ENCODE results near the gene ANP32B.
"Not testable (repeated sequence)": the region's sequence is repeated elsewhere in the genome, so short reads cannot be mapped to it uniquely, and the experiment has no call there.

Gene ANP32B

GRCh38 chr9:97982683-97983588 is at the start of gene ANP32B:
ANP32B (plus strand) TSS chr9:97983341; CDS start chr9:97983556, 215 bp downstream.
- Mint-ChIP-seq H3K4me1 (ENCODE audit: low read depth) (peaks cover 44% of the 10 kb centered on the region), H3K27ac (peak within 1 kb of the TSS; percentile 93), H3K36me3 (ENCODE audit: low read depth) (peaks cover 27% of the 10 kb centered on the region), H3K27me3 (no peaks in the 10 kb centered on the region), H3K4me3 (peak within 1 kb of the TSS; percentile 86), H3K9me3 (no peaks in the 10 kb centered on the region)

DNA sequence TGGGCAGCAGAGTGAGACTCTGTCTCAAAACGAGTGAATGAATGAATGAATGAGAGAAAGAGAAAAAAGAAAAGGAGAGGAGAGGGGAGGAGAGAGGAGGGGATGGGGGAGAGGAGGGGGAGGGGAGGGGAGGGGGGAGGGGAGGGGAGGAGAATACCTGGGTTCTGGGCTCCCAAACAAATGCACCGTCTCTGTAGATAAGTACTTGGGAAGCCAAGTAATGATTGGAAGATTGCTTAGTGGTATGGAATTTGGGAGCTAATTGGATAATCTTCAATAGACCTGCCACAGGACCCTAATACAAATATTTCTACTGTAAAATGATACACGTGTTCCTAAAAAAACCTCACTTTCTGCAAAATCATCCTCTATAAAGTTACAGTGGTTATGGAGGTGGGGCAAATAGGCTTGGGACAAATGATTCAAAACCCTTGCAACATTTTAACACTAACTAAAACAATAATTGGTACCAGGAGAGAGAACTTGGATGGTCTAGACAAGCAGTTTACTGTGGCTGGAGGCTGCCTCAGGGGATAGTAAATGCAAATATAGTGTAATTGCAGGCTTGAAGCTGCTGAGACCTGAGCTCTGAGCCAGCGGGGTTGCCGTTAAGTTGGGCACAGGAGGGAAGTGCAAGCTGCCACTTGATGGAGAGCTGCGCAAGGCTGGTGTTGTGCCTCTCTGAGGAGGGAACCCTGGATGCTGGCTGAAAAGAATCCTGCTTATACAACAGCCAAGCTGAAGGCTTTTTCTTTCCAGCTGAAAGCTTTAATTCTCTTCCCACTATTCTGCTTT is 48.6 kb upstream of the ANP32B start:
- H3K27me3 Mint-ChIP-seq, result no peaks in the 10 kb centered on the region
- no peak overlapping the region for H3K27ac Mint-ChIP-seq
- no peak overlapping the region for H3K4me3 Mint-ChIP-seq
- no peaks in the 10 kb centered on the region for H3K36me3 Mint-ChIP-seq (ENCODE audit: low read depth)
- H3K4me1 Mint-ChIP-seq (ENCODE audit: low read depth), result peaks cover 34% of the 10 kb centered on the region
- no peaks in the 10 kb centered on the region for H3K9me3 Mint-ChIP-seq

GRCh38 chr9:97935276-97935675 is 47.9 kb upstream of the ANP32B start:
- H3K27ac Mint-ChIP-seq, result no peak overlapping the region
- peaks cover 29% of the 10 kb centered on the region for H3K4me1 Mint-ChIP-seq (ENCODE audit: low read depth)
- H3K4me3 Mint-ChIP-seq, result no peak overlapping the region
- H3K36me3 Mint-ChIP-seq (ENCODE audit: low read depth), result no peaks in the 10 kb centered on the region
- H3K27me3 Mint-ChIP-seq, result no peaks in the 10 kb centered on the region
- H3K9me3 Mint-ChIP-seq, result no peaks in the 10 kb centered on the region

GRCh38 chr9:97936998-97937397 is 46.1 kb upstream of the ANP32B start:
- no peaks in the 10 kb centered on the region for H3K9me3 Mint-ChIP-seq
- H3K27ac Mint-ChIP-seq, result no peak overlapping the region
- H3K4me3 Mint-ChIP-seq, result no peak overlapping the region
- no peaks in the 10 kb centered on the region for H3K36me3 Mint-ChIP-seq (ENCODE audit: low read depth)
- no peaks in the 10 kb centered on the region for H3K27me3 Mint-ChIP-seq
- H3K4me1 Mint-ChIP-seq (ENCODE audit: low read depth), result peaks cover 15% of the 10 kb centered on the region

DNA sequence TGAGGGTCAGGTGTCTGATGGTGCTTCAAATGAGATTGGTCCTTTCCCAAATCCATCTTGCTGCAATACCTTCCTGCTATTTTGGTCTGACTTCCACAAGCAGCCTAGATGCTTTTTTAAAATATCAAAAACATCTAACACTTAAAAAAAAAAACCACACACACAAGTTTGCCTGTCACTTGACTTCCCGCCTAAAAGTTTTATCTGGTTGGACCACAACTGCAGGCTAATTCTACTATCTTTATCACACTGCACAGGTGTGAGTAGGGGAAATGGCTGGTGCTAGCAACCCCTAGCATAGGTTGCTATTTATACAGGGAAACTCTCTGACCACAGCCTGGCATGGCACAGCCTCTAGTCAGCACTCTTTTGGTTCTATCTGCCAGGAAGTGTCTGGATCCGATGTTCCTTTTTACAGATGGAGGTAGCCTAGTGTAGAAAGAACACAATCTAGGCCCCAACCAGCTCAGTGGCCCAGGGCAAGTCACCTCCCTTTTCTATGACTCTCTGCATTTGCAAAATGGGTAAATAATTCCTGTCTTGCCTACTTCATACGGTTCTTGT is 45.0 kb upstream of the ANP32B start, which contains the start of gene HEMGN:
TSS of gene HEMGN (minus strand) at position 92 of the 564 bp plus-strand sequence. CDS start at position 56, 36 bp downstream.
- Mint-ChIP-seq H3K27me3 (no peaks in the 10 kb centered on the region), H3K4me3 (peak within 1 kb of the TSS; percentile 30), H3K4me1 (ENCODE audit: low read depth) (peaks cover 15% of the 10 kb centered on the region), H3K9me3 (no peaks in the 10 kb centered on the region), H3K36me3 (ENCODE audit: low read depth) (no peaks in the 10 kb centered on the region), H3K27ac (peak within 1 kb of the TSS; percentile 53)

DNA sequence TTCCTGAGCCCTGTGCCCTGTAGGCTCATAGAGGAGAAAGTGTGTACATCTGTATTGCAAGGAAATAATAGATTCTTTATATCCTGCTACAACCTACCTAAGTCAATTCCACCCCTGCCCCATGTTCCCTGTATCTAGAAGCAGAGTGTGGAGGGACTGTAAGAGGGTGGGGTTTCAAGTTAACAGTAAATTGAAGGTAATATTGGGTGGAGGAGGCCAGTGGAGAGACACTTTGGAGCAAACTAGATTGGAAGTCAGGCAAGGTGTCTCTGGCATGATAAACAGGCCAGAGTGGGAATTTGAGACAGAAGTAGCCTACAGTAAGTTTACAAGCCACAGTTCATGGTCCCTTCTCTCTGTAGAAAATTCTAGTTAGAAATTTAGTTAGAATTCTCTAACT is 42.9 kb upstream of the ANP32B start:
- Mint-ChIP-seq H3K27ac (no peak overlapping the region), H3K9me3 (no peaks in the 10 kb centered on the region), H3K36me3 (ENCODE audit: low read depth) (no peaks in the 10 kb centered on the region), H3K4me3 (no peak overlapping the region), H3K4me1 (ENCODE audit: low read depth) (peaks cover 15% of the 10 kb centered on the region), H3K27me3 (no peaks in the 10 kb centered on the region)

DNA sequence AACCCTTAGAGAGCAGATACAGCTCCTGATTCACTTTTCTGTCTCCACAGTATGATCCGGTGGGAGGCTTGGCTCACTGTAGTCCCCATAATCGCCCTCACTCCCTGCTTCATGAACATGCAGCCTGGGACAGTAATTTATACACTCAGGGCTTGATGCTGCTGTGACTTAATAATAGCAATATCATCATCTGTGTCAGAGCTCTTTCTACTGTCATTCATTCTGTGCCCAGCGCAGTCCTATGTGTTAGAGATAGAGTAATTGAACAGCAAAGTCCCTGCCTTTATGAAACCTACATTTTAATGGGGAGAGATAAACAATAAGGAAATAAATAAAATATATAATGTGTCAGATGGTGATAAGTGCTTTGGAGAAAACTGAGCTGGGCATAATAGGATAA is 42.4 kb upstream of the ANP32B start:
- H3K9me3 Mint-ChIP-seq, result no peaks in the 10 kb centered on the region
- no peak overlapping the region for H3K4me3 Mint-ChIP-seq
- no peaks in the 10 kb centered on the region for H3K27me3 Mint-ChIP-seq
- peaks cover 15% of the 10 kb centered on the region for H3K4me1 Mint-ChIP-seq (ENCODE audit: low read depth)
- H3K36me3 Mint-ChIP-seq (ENCODE audit: low read depth), result no peaks in the 10 kb centered on the region
- H3K27ac Mint-ChIP-seq, result no peak overlapping the region

GRCh38 chr9:97941323-97941722 is 41.8 kb upstream of the ANP32B start:
- Mint-ChIP-seq H3K27ac (no peak overlapping the region), H3K4me3 (no peak overlapping the region), H3K36me3 (ENCODE audit: low read depth) (no peaks in the 10 kb centered on the region), H3K4me1 (ENCODE audit: low read depth) (peaks cover 15% of the 10 kb centered on the region), H3K27me3 (no peaks in the 10 kb centered on the region), H3K9me3 (no peaks in the 10 kb centered on the region)

GRCh38 chr9:97943308-97943855 is 39.8 kb upstream of the ANP32B start:
- no peak overlapping the region for H3K4me3 Mint-ChIP-seq
- H3K9me3 Mint-ChIP-seq, result no peaks in the 10 kb centered on the region
- no peaks in the 10 kb centered on the region for H3K36me3 Mint-ChIP-seq (ENCODE audit: low read depth)
- no peak overlapping the region for H3K27ac Mint-ChIP-seq
- peaks cover 5% of the 10 kb centered on the region for H3K4me1 Mint-ChIP-seq (ENCODE audit: low read depth)
- no peaks in the 10 kb centered on the region for H3K27me3 Mint-ChIP-seq

GRCh38 chr9:97944612-97945011 is 38.5 kb upstream of the ANP32B start:
- no peaks in the 10 kb centered on the region for H3K36me3 Mint-ChIP-seq (ENCODE audit: low read depth)
- H3K4me1 Mint-ChIP-seq (ENCODE audit: low read depth), result no peaks in the 10 kb centered on the region
- no peak overlapping the region for H3K27ac Mint-ChIP-seq
- no peak overlapping the region for H3K4me3 Mint-ChIP-seq
- H3K9me3 Mint-ChIP-seq, result no peaks in the 10 kb centered on the region
- H3K27me3 Mint-ChIP-seq, result no peaks in the 10 kb centered on the region

- H3K27ac Mint-ChIP-seq; H3K4me1 Mint-ChIP-seq (ENCODE audit: low read depth); H3K27me3 Mint-ChIP-seq; H3K4me3 Mint-ChIP-seq; H3K9me3 Mint-ChIP-seq; H3K36me3 Mint-ChIP-seq (ENCODE audit: low read depth): not testable (repeated sequence)
Observed at GRCh38 chr9:97945470-97945869, 37.7 kb upstream of the ANP32B start.

DNA sequence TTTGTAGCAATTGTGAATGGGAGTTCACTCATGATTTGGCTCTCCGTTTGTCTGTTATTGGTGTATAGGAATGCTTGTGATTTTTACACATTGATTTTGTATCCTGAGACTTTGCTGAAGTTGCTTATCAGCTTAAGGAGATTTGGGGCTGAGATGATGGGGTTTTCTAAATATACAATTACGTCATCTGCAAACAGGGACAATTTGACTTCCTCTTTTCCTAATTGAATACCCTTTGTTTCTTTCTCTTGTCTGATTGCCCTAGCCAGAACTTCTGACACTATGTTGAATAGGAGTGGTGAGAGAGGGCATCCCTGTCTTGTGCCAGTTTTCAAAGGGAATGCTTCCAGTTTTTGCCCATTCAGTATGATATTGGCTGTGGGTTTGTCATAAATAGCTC is 36.0 kb upstream of the ANP32B start:
- H3K36me3 Mint-ChIP-seq (ENCODE audit: low read depth); H3K4me3 Mint-ChIP-seq; H3K27me3 Mint-ChIP-seq; H3K27ac Mint-ChIP-seq; H3K4me1 Mint-ChIP-seq (ENCODE audit: low read depth); H3K9me3 Mint-ChIP-seq: not testable (repeated sequence)

GRCh38 chr9:97950873-97951272 is 32.3 kb upstream of the ANP32B start:
- not testable (repeated sequence) for H3K4me3 Mint-ChIP-seq; H3K36me3 Mint-ChIP-seq (ENCODE audit: low read depth); H3K27me3 Mint-ChIP-seq; H3K27ac Mint-ChIP-seq; H3K9me3 Mint-ChIP-seq; H3K4me1 Mint-ChIP-seq (ENCODE audit: low read depth)

- H3K4me3 Mint-ChIP-seq, result no peak overlapping the region
- no peaks in the 10 kb centered on the region for H3K27me3 Mint-ChIP-seq
- H3K4me1 Mint-ChIP-seq (ENCODE audit: low read depth), result peaks cover 4% of the 10 kb centered on the region
- no peak overlapping the region for H3K27ac Mint-ChIP-seq
- H3K36me3 Mint-ChIP-seq (ENCODE audit: low read depth), result no peaks in the 10 kb centered on the region
- H3K9me3 Mint-ChIP-seq, result no peaks in the 10 kb centered on the region
Observed at GRCh38 chr9:97954550-97954989, 28.6 kb upstream of the ANP32B start.

- H3K4me1 Mint-ChIP-seq (ENCODE audit: low read depth), result peaks cover 4% of the 10 kb centered on the region
- no peak overlapping the region for H3K27ac Mint-ChIP-seq
- H3K36me3 Mint-ChIP-seq (ENCODE audit: low read depth), result no peaks in the 10 kb centered on the region
- no peaks in the 10 kb centered on the region for H3K27me3 Mint-ChIP-seq
- no peaks in the 10 kb centered on the region for H3K9me3 Mint-ChIP-seq
- no peak overlapping the region for H3K4me3 Mint-ChIP-seq
Observed at GRCh38 chr9:97956331-97956730, 26.8 kb upstream of the ANP32B start.
